Activated T-helper 1 cell treated with anti-CD3 and anti-CD28 coated beads, Interleukin-12 subunit alpha, Interleukin-12 subunit beta, Interleukin-2, Interleukin-4 antibody, amounts not matched to agents 30 ng/mL and 10 ng/mL and 1 ng/mL, durations not matched to agents 14 hours and 24 hours and 36 hours (primary cell): Measurements from ENCODE around the gene LHX6. TPM values are rescaled to one million over a fixed set of nuclear protein-coding genes. Genes with fewer than 3 reads are reported as not detected.

Experiments
- DNase-seq: peaks from one replicate; pipeline ENCODE4 v3.0.0; 2021; ENCODE audit warnings: low spot score
- H3K27ac Mint-ChIP-seq: one replicate; pipeline ENCODE4 v1.8.0; 2021; ENCODE audit warnings: mild to moderate bottlenecking, mixed read lengths
- H3K27me3 Mint-ChIP-seq: one replicate; pipeline ENCODE4 v1.8.0; 2022; ENCODE audit warnings: mild to moderate bottlenecking, moderate library complexity, mixed read lengths; ENCODE audit not compliant: insufficient read depth
- H3K36me3 Mint-ChIP-seq: one replicate; pipeline ENCODE4 v1.8.0; 2021; ENCODE audit warnings: low read depth, mixed read lengths
- H3K4me1 Mint-ChIP-seq: one replicate; pipeline ENCODE4 v1.8.0; 2021; ENCODE audit warnings: low read depth, mixed read lengths
- H3K4me3 Mint-ChIP-seq: one replicate; pipeline ENCODE4 v1.8.0; 2021; ENCODE audit warnings: mild to moderate bottlenecking, moderate library complexity, mixed read lengths
- H3K9me3 Mint-ChIP-seq: one replicate; pipeline ENCODE4 v1.8.0; 2021; ENCODE audit warnings: mixed read lengths
- intact Hi-C: fragments of 100-400 bp; cut with micrococcal nuclease; formaldehyde crosslinking; loops from one replicate; pipeline ENCODE4 v1.15.1; 2024
- total RNA-seq: library from RNA; stranded (reverse); gene quantifications from 2 replicates; pipeline ENCODE4 v1.2.3, GENCODE V29; 2022

The LHX6 gene
- total RNA-seq, 1 donor from 2014 or later, result 0.08 TPM

GRCh38 chr9:122218071-122218934, 10.5 kb downstream of the LHX6 start:
- Mint-ChIP-seq H3K27me3 (peaks cover 79% of the 10 kb centered on the region), H3K9me3 (no peaks in the 10 kb centered on the region), H3K27ac (no peak overlapping the region), H3K4me3 (peak overlapping the region; percentile 56), H3K36me3 (peaks cover 3% of the 10 kb centered on the region), H3K4me1 (peaks cover 27% of the 10 kb centered on the region)
- intact Hi-C loops, result loop anchor here (10.0 kb wide), 1 partner anchor 94 kb away; no protein-coding TSS in a partner anchor
- DNase-seq, result no peak

GRCh38 chr9:122217640-122218039, 11.1 kb downstream of the LHX6 start:
- peaks cover 3% of the 10 kb centered on the region for H3K36me3 Mint-ChIP-seq
- H3K4me3 Mint-ChIP-seq, result no peak overlapping the region
- intact Hi-C loops, result loop anchor here (10.0 kb wide), 1 partner anchor 93 kb away; no protein-coding TSS in a partner anchor
- H3K27ac Mint-ChIP-seq, result no peak overlapping the region
- H3K4me1 Mint-ChIP-seq, result peaks cover 25% of the 10 kb centered on the region
- H3K27me3 Mint-ChIP-seq, result peaks cover 80% of the 10 kb centered on the region
- H3K9me3 Mint-ChIP-seq, result no peaks in the 10 kb centered on the region
- DNase-seq, result no peak

GRCh38 chr9:122216798-122217418, 11.8 kb downstream of the LHX6 start:
- intact Hi-C loops, result loop anchor here (10.0 kb wide), 1 partner anchor 92 kb away; no protein-coding TSS in a partner anchor
- no peak overlapping the region for H3K27ac Mint-ChIP-seq
- DNase-seq, result no peak
- peaks cover 27% of the 10 kb centered on the region for H3K4me1 Mint-ChIP-seq
- H3K4me3 Mint-ChIP-seq, result no peak overlapping the region
- H3K9me3 Mint-ChIP-seq, result no peaks in the 10 kb centered on the region
- H3K27me3 Mint-ChIP-seq, result peaks cover 80% of the 10 kb centered on the region
- peaks cover 3% of the 10 kb centered on the region for H3K36me3 Mint-ChIP-seq

- intact Hi-C loops, result loop anchor here (10.0 kb wide), 1 partner anchor 91 kb away; no protein-coding TSS in a partner anchor
- no peak overlapping the region for H3K27ac Mint-ChIP-seq
- H3K4me1 Mint-ChIP-seq, result peaks cover 27% of the 10 kb centered on the region
- peaks cover 80% of the 10 kb centered on the region for H3K27me3 Mint-ChIP-seq
- peaks cover 3% of the 10 kb centered on the region for H3K36me3 Mint-ChIP-seq
- no peaks in the 10 kb centered on the region for H3K9me3 Mint-ChIP-seq
- H3K4me3 Mint-ChIP-seq, result no peak overlapping the region
- no peak for DNase-seq
These were observed 12.5 kb downstream of the LHX6 start for GRCh38 chr9:122216138-122216797.

GRCh38 chr9:122215663-122216062, 13.1 kb downstream of the LHX6 start:
- H3K36me3 Mint-ChIP-seq, result peaks cover 3% of the 10 kb centered on the region
- DNase-seq, result no peak
- peaks cover 81% of the 10 kb centered on the region for H3K27me3 Mint-ChIP-seq
- no peak overlapping the region for H3K27ac Mint-ChIP-seq
- H3K4me3 Mint-ChIP-seq, result no peak overlapping the region
- peaks cover 27% of the 10 kb centered on the region for H3K4me1 Mint-ChIP-seq
- intact Hi-C loops, result loop anchor here (1.0 to 10.0 kb wide), 2 partner anchors 91 to 122 kb away; partner anchors contain the start of gene TTLL11
- H3K9me3 Mint-ChIP-seq, result no peaks in the 10 kb centered on the region

- H3K4me1 Mint-ChIP-seq, result peaks cover 25% of the 10 kb centered on the region
- peaks cover 3% of the 10 kb centered on the region for H3K36me3 Mint-ChIP-seq
- H3K4me3 Mint-ChIP-seq, result peak overlapping the region; percentile 72
- no peak overlapping the region for H3K27ac Mint-ChIP-seq
- no peak for DNase-seq
- intact Hi-C loops, result loop anchor here (1.0 to 10.0 kb wide), 3 partner anchors 50 to 90 kb away; partner anchors contain the start of genes MORN5, MRRF, NDUFA8 and RBM18
- H3K27me3 Mint-ChIP-seq, result peaks cover 73% of the 10 kb centered on the region
- H3K9me3 Mint-ChIP-seq, result no peaks in the 10 kb centered on the region
These were observed 14.2 kb downstream of the LHX6 start for GRCh38 chr9:122214507-122214906.

GRCh38 chr9:122213589-122214413, 15.0 kb downstream of the LHX6 start:
- Mint-ChIP-seq H3K4me3 (peak overlapping the region; percentile 72), H3K9me3 (no peaks in the 10 kb centered on the region), H3K36me3 (peaks cover 3% of the 10 kb centered on the region), H3K27ac (no peak overlapping the region), H3K4me1 (peaks cover 18% of the 10 kb centered on the region), H3K27me3 (peaks cover 66% of the 10 kb centered on the region)
- intact Hi-C loops, result loop anchor here (1.0 to 10.0 kb wide), 3 partner anchors 50 to 89 kb away; partner anchors contain the start of genes MORN5, MRRF, NDUFA8 and RBM18
- peak; percentile 59 for DNase-seq

GRCh38 chr9:122213102-122213588, 15.6 kb downstream of the LHX6 start:
- Mint-ChIP-seq H3K36me3 (no peaks in the 10 kb centered on the region), H3K4me3 (peak overlapping the region; percentile 40), H3K27me3 (peaks cover 63% of the 10 kb centered on the region), H3K4me1 (peaks cover 12% of the 10 kb centered on the region), H3K9me3 (no peaks in the 10 kb centered on the region), H3K27ac (no peak overlapping the region)
- intact Hi-C loops, result loop anchor here (10.0 kb wide), 1 partner anchor 88 kb away; no protein-coding TSS in a partner anchor
- no peak for DNase-seq

- Mint-ChIP-seq H3K9me3 (no peaks in the 10 kb centered on the region), H3K36me3 (no peaks in the 10 kb centered on the region), H3K27ac (peak overlapping the region; percentile 18), H3K4me1 (peaks cover 6% of the 10 kb centered on the region), H3K27me3 (peaks cover 61% of the 10 kb centered on the region), H3K4me3 (peak overlapping the region; percentile 40)
- DNase-seq, result no peak
- intact Hi-C loops, result loop anchor here (10.0 kb wide), 1 partner anchor 88 kb away; no protein-coding TSS in a partner anchor
These were observed 16.2 kb downstream of the LHX6 start for GRCh38 chr9:122212473-122213004.

- H3K36me3 Mint-ChIP-seq, result no peaks in the 10 kb centered on the region
- H3K4me3 Mint-ChIP-seq, result no peak overlapping the region
- peaks cover 36% of the 10 kb centered on the region for H3K27me3 Mint-ChIP-seq
- H3K27ac Mint-ChIP-seq, result no peak overlapping the region
- H3K9me3 Mint-ChIP-seq, result no peaks in the 10 kb centered on the region
- peaks cover 6% of the 10 kb centered on the region for H3K4me1 Mint-ChIP-seq
- intact Hi-C loops, result no loop called here
- DNase-seq, result no peak
These were observed 19.3 kb downstream of the LHX6 start for GRCh38 chr9:122209451-122209850.

GRCh38 chr9:122207096-122207495, 21.7 kb downstream of the LHX6 start:
- Mint-ChIP-seq H3K36me3 (no peaks in the 10 kb centered on the region), H3K9me3 (no peaks in the 10 kb centered on the region), H3K4me3 (no peak overlapping the region), H3K27me3 (peaks cover 21% of the 10 kb centered on the region), H3K27ac (no peak overlapping the region), H3K4me1 (no peaks in the 10 kb centered on the region)
- intact Hi-C loops, result no loop called here
- DNase-seq, result no peak
